Measurements from ENCODE around the gene NPDC1.

DNA sequence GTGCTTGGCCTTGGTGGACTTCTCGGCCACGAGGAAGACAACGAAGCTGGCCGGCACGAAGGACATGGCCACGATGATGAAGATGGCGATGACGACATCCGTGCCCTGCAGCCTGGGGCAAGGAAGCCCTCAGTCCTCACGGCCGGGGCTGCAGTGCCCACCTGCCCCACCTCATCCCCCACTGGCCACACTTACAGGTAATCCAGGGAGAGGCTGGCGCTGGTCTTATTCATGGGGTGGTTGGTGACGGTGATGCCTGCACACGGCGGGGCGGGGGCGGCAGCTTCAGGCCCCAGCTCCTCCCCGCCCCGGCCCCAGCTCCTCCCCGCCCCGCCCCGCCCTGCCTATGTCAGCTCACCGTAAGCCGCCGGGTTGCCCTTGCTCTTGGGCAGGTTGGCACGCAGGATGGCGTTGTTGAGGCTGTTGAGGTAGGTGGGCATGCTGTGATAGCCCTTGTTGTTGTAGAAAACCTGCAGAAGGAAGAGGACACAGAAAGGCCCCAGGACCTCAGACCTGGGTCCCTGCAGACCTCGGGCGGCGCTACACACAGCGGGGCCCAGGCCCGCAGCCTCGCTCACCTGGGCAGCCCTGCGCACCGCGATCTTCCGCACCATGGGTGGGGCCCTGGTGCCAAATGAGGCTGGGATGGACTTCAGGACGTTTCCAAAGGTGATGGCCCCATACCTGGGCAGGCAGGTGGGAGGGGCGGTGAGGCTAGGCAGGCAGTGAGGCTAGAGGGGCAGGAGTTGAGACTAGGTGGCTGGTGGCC, 33.9 kb downstream of the NPDC1 start:
- TF ChIP-seq, protein P1, sequence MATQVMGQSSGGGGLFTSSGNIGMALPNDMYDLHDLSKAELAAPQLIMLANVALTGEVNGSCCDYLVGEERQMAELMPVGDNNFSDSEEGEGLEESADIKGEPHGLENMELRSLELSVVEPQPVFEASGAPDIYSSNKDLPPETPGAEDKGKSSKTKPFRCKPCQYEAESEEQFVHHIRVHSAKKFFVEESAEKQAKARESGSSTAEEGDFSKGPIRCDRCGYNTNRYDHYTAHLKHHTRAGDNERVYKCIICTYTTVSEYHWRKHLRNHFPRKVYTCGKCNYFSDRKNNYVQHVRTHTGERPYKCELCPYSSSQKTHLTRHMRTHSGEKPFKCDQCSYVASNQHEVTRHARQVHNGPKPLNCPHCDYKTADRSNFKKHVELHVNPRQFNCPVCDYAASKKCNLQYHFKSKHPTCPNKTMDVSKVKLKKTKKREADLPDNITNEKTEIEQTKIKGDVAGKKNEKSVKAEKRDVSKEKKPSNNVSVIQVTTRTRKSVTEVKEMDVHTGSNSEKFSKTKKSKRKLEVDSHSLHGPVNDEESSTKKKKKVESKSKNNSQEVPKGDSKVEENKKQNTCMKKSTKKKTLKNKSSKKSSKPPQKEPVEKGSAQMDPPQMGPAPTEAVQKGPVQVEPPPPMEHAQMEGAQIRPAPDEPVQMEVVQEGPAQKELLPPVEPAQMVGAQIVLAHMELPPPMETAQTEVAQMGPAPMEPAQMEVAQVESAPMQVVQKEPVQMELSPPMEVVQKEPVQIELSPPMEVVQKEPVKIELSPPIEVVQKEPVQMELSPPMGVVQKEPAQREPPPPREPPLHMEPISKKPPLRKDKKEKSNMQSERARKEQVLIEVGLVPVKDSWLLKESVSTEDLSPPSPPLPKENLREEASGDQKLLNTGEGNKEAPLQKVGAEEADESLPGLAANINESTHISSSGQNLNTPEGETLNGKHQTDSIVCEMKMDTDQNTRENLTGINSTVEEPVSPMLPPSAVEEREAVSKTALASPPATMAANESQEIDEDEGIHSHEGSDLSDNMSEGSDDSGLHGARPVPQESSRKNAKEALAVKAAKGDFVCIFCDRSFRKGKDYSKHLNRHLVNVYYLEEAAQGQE (IDR thresholded peaks at IDR 0.05; ENCODE audit: low read depth) = no peak
- no peak for TF ChIP-seq CREB1 (IDR thresholded peaks at IDR 0.05; ENCODE audit: low read depth)
- TF ChIP-seq TAF1 (IDR thresholded peaks at IDR 0.05; ENCODE audit: low read depth) = no peak
- TF ChIP-seq FOXM1 (IDR thresholded peaks at IDR 0.05; ENCODE audit: borderline replicate concordance, low read depth) = no peak
- TF ChIP-seq TEAD4 (IDR thresholded peaks at IDR 0.05) = no peak
- no peak for TF ChIP-seq YY1 (IDR thresholded peaks at IDR 0.05; ENCODE audit: low read depth)
- no peak for TF ChIP-seq RAD21 (IDR thresholded peaks at IDR 0.05; ENCODE audit: low read depth)
- TF ChIP-seq EP300 (IDR thresholded peaks at IDR 0.05; ENCODE audit: borderline replicate concordance) = no peak

All from Ishikawa (cell line).